HCEC 1CT (cell line): ENCODE results near the gene QRSL1.
"Not testable (repeated sequence)": the region's sequence is repeated elsewhere in the genome, so short reads cannot be mapped to it uniquely, and the experiment has no call there.

Experiments
- DNase-seq: peaks from one replicate; pipeline ENCODE4 v3.0.0-alpha.2; 2017

The QRSL1 gene, protein sequence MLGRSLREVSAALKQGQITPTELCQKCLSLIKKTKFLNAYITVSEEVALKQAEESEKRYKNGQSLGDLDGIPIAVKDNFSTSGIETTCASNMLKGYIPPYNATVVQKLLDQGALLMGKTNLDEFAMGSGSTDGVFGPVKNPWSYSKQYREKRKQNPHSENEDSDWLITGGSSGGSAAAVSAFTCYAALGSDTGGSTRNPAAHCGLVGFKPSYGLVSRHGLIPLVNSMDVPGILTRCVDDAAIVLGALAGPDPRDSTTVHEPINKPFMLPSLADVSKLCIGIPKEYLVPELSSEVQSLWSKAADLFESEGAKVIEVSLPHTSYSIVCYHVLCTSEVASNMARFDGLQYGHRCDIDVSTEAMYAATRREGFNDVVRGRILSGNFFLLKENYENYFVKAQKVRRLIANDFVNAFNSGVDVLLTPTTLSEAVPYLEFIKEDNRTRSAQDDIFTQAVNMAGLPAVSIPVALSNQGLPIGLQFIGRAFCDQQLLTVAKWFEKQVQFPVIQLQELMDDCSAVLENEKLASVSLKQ

DNA sequence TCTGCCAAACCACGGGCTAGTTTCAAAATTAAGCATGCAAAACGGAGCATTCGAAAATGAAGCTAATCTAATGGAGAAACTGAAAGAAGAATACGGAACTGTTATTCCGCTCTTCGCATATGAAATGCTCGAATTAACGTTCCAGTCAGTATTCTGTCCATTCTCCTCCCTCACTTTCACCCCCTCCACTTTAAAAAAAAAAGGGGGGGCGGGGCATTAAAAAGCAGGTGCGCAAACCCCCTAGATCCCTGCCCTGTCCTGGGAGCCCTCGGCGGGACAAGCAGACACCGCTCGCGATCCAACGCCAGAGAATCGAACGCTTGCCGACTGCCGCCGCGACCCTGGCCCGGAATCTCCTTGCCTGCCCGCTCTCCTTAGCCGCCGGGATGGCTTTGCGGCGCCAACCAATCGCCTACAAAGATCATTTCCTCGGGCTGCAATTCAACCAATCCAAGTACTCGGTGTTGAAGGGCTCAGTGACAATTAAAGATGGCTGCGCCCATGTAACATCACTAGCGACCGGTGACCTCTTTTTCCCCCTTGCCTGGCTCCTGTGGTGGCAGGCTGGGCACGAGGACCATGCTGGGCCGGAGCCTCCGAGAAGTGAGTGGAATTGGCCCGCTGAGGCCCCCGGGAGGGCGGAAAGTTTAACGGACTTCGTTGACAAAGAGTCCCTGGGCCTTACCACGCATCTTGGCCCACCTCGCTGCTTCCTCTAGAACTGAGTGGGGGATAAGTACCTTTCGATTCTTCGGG is at the start of gene QRSL1, which contains the start of gene RTN4IP1:
Gene QRSL1 (plus strand): TSS at position 476 of the 756 bp plus-strand sequence. CDS start 104 bp downstream, at position 580.
Gene RTN4IP1 (minus strand): TSS at position 396 of the 756 bp plus-strand sequence. CDS start 477 bp downstream, outside the sequence.
- peak; percentile 86 for DNase-seq

DNA sequence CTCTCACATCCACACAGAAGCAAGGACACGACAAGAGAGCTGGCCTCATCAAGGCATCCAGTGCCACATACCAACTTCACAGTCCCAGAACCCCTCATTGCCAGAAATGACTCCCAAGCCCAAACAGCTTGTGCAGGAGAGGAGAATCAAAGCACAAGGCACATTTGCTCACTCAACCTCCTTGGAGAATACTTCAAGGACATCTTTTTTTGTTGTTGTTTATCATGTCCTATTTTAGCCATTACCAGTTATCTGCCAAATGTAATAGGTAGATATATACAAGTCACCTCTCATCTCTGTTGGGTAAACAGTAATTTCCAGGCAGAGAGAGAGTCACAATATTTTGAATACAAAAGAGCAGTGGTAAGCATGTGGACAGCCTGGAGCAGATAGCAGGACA is 47.9 kb upstream of the QRSL1 start:
- DNase-seq = no peak

DNA sequence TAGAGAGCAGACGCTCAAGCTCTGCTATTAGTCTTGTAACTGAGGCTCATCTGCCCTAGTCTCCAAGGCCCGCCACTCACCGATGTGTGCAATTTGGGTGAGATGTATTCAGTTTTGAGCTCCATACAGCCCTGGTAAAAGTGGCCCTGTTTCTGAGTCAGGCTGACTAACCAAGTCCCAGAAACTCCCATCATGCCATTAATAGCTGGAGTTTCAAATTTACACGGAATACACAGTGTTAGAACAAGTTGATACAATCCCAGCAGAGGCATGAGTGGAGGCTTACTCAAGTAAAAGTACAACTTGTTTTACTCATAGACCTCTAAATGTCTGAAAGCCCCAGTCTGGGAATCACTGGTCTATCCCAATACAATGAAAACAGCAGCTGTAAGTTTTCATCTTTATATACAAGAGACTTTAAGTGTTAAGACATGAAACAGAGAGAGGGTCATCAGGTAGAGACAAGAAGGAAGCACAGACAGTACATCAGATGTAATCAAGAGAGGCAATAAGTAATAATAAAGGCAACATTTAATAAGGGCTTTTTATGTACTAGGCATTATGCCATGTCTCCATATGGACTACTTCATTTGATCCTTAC is 42.5 kb upstream of the QRSL1 start:
- DNase-seq = peak; percentile 9

DNA sequence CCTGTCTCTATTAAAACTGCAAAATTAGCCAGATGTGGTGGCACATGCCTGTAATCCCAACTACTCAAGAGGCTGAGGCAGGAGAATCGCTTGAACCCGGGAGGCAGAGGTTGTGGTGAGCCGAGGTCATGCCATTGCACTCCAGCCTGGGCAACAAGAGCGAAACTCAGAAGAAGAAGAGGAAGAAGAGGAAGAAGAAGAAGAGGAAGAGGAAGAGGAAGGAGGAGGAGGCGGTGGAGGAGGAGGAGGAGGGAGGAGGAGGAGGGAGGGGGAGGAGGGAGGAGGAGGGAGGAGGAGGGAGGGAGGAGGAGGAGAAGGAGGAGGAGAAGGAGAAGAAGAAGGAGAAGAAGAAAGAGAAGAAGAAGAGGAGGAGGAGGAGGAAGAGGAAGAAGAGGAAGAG is 40.4 kb upstream of the QRSL1 start:
- not testable (repeated sequence) for DNase-seq

DNA sequence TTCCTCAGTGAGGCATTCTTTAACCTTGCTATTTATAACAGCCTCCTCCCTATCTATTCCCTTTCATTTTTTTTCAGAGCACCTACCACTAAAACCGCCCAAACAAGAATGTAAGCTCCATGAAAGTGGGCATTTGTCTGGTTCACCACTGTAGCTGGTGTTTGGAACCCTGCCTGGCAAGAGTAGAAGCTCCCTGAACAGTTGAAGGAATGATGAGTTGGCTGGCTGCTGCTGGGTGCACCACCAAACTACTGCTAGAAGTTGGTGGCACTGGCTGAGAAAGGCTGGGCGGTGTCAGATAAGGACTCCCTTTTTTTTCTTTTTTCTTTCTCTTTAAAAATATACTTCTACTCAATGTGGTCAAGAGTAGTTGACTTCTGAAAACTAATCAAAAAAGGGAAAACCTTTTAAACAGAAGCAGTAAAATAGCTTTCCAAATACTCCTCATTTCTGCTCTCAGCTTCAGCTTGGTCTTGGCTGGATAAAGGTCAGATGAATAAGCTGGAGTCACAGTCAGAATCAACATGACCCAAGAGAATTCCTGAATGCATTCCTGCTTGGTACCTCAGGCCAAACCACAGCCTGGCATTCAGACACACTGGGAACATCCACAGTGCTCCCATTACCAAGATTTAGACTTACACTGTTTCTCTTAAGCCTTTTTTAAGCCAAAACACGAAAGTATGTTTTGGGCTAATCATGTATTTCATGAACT is 38.1 kb upstream of the QRSL1 start:
- DNase-seq = peak; percentile 91

DNA sequence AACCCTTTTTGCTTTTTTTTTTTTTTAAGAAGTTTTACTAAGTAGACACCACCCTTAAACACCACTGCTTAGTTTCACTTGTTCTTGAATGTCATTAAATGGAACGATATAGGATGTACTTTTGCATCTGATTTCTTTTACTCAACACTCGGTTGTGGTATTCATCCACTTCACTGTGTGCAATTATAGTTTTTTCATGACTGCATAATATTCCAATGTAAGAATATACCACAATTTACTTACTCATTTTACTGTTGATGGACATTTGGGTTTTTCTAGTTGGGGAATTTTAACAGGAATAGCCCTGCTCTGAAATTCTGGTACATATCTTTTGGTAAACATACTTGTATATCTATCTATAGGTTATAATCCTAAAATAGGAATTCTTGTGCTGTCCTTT is 29.9 kb upstream of the QRSL1 start:
- no peak for DNase-seq

DNA sequence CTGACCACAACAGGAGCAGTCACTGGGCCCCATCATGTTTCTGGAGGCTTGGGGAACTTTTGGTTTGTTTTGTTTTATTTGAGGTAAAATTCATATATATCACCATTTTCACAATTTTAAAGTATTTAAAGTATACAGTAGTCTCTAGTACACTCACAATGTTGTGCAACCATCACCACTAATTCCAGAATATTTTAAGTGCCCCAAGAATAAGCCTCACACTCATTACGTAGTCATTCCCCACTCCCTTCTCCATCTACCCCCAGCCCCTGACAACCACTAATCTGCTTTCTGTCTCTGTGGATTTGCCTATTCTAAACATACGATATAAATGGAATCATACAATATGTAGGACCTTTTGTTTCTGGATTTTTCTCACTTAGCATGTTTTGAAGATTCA is 29.0 kb upstream of the QRSL1 start:
- DNase-seq = peak; percentile 37

DNA sequence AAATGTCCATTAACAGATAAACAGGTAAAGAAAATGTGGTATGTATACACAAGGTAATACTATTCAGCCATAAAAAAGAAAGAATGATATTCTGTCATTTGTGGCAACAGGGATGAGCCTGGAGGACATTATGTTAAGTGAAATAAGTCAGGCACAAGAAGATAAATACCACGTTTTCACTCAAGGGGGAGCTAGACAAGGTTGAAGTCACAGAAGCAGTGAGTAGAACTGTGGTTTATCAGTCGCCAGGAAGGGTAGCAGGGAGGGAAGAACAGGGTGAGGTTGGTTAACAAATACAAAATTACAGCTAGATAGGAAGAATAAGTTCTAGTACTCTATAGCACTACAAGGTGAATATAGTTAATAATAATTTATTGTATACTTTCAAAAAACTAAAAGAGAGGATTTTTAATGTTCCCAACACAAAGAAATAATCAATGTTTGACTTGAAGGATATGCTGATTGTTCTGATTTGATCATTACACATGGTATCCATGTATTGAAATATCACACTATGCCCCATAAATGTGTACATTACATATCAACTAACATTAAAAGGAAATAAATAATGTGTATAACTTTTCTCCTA is 21.2 kb upstream of the QRSL1 start:
- peak; percentile 49 for DNase-seq

DNA sequence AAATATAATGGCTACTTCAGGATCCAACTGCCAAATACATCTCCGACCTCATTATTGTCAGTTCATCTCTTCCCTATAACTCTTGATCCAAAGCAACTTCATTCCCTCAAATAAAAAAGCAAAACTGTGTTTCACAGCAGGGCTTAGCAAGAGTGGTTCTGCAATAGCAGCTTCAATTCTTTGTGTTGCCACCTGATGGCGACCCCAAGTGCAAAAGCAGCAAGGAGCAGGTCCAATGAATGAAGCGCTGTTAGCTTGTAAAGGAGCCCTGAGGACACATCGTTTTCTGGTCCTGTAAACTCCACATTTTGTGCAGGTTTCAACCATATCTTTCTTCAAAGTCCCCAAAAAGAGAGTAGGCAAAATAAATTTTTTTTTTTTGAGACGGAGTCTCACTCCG is 19.7 kb upstream of the QRSL1 start:
- DNase-seq = no peak

DNA sequence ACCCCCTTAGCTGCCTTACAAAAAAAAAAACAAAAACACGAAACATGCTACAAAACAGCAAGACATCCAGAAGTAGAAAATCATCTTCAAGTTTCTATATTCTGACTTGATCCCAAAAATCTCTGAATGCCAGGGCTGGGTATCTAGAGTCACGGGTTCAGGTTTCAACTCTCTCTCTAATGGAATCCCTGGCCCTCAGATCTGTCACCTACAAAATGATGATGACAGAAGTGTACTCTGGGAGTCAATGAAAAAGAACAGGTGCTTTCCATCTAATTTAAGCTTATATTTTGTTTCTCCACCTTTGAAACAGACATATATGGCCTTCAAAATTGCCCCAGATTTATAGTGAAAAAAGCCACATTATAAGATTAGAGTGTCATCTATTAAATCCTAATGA is 18.3 kb upstream of the QRSL1 start:
- DNase-seq = no peak

DNA sequence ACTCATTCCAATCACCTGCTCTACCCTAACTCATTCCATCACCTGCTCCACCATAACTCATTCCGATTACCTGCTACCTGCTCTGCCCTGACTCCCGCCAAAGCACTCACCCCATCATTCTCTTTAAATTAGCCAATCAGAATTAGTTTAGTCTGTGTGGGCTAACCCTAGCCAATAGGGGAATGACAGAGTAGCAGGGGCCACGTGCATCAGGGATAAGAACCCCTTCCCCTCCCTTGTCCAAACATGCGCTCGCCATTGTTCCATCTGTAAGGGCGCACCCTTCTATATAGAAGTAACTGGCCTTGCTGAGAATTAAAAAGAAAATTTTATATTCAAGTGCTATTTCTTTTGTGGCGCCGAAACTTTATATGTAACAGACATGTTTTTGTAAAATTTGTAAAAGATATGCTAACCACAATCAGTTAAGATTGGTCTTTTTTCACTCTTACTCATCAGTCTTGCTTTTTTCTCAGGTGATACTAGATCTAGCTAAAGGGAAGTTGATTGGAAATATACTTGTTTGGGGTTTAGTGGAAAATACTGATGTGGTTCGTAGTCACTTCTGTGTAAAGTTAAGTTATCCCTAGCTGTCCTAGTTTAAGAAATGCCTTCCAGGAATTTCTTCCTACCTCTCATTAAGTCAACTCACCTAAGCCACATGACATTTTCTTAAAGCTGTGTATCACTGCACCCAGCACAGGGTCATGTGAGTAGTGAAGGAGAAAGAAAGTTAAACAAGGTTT is 16.5 kb upstream of the QRSL1 start:
- no peak for DNase-seq

DNA sequence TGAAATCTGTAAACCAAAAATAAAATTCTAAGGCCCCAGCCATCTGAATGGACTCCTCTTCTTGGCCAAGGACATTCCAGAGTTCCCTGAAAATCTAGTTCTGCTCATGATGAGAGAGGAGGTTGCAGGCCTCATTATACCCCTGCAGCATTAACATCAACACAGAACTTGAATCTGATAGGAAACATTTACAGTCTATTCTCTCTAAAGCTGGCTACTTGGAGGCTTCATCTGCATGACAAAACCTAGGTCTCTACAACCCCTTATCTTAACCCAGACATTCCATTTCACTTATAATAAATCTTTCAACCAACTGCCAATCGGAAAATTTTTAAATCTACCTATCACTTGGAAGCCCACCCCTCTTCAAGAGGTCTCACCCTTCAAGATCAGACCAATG is 15.8 kb upstream of the QRSL1 start:
- DNase-seq = no peak

DNA sequence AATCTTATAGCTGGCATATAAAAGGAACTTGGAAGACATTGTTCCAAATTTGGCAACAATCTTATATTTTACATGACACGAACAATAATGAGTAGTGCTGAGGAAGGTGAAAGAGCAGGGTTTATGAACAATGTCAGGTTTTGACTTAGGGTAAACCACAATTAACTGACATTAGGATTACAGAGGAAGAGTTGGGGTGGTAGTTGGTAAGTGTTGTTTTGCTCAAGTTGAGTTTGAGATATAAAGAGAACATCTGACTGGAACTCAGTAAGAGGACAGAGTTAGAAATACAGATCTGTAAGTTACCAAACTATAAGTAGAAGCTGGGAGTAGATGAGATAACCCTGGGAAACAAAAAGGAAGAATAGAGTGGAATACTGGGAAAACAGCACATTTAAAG is 15.2 kb upstream of the QRSL1 start:
- DNase-seq = no peak

DNA sequence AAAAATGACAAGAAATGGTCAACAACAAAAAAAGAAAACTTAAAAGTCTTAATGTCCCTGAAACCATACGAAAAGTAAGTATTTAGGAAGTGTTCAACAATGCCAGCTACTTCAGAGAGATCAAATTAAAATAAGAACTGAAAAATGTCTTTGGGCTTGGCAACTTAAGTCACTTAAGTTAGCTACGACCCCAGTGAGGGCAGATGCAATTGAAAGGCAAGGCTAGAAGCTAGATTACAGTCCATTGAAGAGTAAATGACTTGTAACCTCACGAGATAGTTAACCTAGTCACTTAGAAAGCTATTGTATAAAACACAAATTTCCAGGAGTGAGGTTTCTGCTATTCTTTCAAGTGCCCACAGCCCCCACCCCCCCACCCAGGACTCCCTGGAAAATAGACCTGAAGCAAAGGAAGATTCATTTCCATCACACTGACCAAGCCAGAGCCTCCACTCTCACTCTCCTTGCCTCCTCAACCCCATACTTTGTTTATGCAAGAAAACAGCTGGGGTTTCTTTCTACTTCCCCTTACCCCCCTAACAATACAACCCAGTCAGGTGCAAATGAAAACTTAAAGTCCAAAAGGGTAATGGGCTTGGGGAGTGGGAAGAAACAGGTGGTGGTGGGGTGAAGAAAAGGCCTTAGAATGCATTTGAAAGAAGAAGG is 14.7 kb upstream of the QRSL1 start:
- no peak for DNase-seq

DNA sequence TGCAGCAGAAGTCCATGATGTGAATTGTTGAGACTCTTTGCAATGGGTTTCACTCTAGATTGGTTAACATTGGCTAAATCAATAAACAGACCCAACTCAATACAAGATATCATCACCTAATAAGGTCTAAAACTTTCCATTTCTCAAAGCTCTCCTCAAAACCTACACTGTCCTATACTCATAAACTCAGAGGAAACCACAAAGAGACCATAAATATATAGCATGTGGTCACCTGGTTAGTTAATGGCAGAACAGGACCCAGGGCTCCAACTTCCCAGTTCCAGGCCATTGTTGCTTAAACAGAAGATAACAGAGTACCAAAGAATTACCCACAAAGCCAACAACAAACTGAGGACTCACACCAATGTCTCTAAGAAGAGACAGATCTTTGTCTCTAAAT is 12.1 kb upstream of the QRSL1 start:
- DNase-seq = no peak

DNA sequence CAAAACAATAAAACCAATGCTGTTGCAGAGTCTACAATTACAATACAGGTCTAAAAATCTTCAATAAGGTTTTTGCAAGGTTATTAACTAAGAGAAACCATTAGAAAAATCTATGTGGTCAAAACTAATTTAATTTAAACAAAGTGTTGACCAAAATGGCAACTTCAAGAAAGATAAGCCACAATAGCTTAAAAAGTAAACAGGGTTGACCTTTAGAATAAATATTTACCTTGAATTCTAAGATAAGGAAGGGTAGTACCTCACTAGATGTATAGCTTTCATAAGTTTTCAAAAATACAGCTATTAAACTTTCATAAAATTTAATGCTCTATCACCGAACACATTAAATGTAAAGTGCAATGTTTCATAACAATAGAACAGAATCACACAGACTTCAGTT is 11.5 kb upstream of the QRSL1 start:
- no peak for DNase-seq

DNA sequence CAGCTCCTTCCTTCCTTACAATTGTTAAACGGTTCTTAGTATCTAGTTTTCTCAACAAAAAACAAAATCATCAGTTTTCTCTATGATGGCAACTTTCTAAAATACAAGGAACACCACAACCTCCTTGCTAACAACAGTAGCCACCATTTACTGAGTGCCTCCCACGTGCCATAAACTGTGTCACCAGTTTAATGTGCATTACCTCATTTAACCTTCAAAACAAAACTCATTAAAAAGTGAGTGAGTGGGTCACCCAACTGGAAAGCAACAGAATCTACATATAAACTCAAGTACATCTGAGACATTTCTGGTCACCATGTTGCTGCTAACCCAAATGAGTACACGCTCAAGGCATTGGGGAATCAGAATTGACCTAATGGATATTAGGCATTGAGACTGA is 11.1 kb upstream of the QRSL1 start:
- DNase-seq = no peak

DNA sequence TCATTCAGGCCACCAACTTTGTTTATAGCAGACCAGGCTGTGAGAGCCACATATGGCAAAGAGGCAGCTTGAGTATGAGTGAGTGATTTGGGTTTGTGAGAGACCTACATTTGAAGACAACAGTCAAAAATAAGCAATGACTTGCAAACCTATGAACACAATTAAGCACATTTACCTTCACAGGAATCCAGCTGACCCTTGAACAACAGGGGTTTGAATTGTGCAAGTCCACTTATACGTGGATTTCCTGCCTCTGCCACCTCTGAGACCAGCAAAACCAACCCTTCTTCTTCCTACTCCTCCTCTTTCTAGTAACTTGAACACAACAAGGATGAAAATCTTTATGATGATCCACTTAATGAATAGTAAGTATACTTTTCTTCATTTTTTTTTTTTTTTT is 10.2 kb upstream of the QRSL1 start:
- no peak for DNase-seq

DNA sequence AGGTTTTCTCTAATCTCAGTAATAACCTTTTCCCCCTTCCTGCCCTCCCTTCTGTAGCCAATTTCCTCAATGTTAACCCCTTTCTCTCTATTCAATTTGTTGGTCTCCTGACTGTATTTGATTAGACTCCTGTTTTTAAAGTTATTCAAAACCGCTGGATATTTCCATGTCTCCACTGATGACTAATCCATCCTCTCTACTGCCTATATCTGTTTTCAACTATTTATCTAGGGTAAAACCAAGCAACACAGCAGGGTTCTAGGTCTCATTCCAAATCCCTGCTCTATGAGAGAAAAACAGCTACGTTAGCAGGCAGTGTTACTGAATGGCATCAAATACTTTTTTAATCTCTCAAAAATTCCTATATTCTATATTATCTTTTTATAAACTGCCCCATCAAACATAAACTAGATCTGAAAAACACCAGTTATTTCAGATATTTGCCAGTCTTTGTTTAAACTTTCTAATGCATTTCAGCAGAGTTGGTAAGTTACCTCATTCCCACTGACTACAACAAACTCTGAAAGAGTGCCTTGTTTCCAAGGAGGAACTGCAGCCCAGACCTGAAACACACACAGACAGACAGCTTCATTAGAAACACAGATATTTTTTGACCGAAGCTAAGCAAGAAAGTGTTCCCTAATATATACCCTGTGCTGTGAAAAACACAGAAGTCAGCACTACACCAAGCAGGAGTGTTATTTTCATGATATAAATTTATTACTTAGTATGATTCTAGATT is 8.3 kb upstream of the QRSL1 start:
- DNase-seq = no peak

DNA sequence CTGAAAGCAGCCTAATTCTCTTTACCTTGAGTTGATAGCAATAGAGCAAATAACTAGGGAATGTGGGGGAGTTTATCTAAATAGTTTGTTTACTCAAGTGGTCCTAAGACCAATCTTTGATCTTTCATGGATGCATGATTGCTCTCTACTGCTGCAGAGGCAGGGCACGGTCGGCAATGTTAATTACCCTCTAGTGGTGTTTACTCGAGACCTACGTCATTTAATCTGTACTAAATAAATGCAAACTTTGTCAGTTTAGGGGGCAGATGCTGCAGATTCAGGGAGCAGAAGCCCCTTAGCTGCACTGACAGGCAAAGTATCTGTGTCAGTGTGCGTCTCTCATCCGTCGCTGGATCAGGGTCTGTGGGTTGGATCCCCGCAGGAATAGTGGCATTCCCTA is 7.0 kb upstream of the QRSL1 start:
- no peak for DNase-seq
